ENCODE data around the gene SRGAP1. TPM values are rescaled to one million over a fixed set of nuclear protein-coding genes. Genes with fewer than 3 reads are reported as not detected.

The SRGAP1 gene
- total and polyA plus RNA-seq, 2 experiments from 2014 or later, result 9.2 to 10.8 TPM

DNA sequence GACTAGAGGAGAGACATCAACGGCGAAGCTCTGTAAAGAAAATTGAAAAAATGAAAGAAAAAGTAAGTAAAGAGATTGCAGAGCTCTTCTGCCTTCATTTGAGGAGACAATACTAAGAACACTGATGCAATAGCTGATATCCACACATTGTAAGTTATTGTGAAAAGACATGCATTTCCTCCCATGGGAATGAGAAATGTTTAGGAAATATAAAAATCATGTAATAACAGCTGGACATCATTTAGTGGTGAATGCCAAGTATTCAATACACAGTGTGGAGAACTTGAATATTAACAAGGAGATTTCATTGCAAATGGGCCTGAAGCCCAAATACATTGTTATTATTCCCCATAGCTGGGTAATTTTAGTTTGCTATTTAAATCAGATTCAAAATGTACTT is 198.4 kb downstream of the SRGAP1 start:
- no peak for DNase-seq (ENCODE audit: low spot score)
- Histone ChIP-seq H2AFZ (no peak overlapping the region), H3K36me3 (replicated peaks; ENCODE audit: insufficient read depth, low read depth) (no peaks in the 10 kb centered on the region), H3K9me3 (ENCODE audit: low read depth) (no peaks in the 10 kb centered on the region), H3K27ac (no peak overlapping the region), H3K4me1 (ENCODE audit: insufficient read depth) (peaks cover 17% of the 10 kb centered on the region), H3K27me3 (no peaks in the 10 kb centered on the region), H3K4me2 (peak overlapping the region; percentile 32), H3K79me2 (no peaks in the 10 kb centered on the region), H3K9me2 (replicated peaks; ENCODE audit: insufficient read depth) (no peaks in the 10 kb centered on the region), H3K4me3 (no peak overlapping the region), H4K20me1 (ENCODE audit: insufficient read depth, poor library complexity, severe bottlenecking) (no peaks in the 10 kb centered on the region)
- 85% methylated on average over 2 of the region's 2 CpGs for WGBS (ENCODE audit: low lambda C conversion rate, missing lambda C conversion rate)
- no peak for TF ChIP-seq EZH2 (IDR thresholded peaks at IDR 0.05; ENCODE audit: borderline replicate concordance)
- TF ChIP-seq CTCF (IDR thresholded peaks at IDR 0.05; ENCODE audit: poor library complexity), result no peak
- TF ChIP-seq EZH2phosphoT487 (IDR thresholded peaks at IDR 0.05; ENCODE audit: low read depth, severe bottlenecking, unreplicated experiment), result no peak

DNA sequence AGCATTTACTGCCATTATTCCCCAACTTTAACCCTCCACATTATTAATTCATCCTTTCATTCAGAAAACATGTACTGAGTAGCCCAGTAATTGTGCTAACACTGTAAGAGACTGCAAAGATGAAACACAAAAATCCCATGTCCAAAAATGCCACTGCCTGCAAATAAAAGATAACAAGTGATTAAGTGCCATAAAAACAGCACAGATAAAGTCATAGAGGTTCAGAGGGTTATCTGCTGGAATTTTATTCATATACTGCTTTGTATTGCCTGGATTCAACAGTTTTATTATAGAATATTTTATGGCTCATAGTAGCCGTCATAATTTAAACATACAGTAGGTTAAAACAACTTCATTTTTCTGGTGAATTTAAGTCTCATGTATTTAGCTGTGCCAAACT is 199.7 kb downstream of the SRGAP1 start:
- H2AFZ ChIP-seq, result no peak overlapping the region
- no peaks in the 10 kb centered on the region for H4K20me1 ChIP-seq (ENCODE audit: insufficient read depth, poor library complexity, severe bottlenecking)
- no peak for DNase-seq (ENCODE audit: low spot score)
- no peaks in the 10 kb centered on the region for H3K79me2 ChIP-seq
- no peak for TF ChIP-seq CTCF (IDR thresholded peaks at IDR 0.05; ENCODE audit: poor library complexity)
- TF ChIP-seq EZH2phosphoT487 (IDR thresholded peaks at IDR 0.05; ENCODE audit: low read depth, severe bottlenecking, unreplicated experiment), result no peak
- TF ChIP-seq EZH2 (IDR thresholded peaks at IDR 0.05; ENCODE audit: borderline replicate concordance), result no peak
- H3K4me3 ChIP-seq, result no peak overlapping the region
- H3K4me1 ChIP-seq (ENCODE audit: insufficient read depth), result peaks cover 13% of the 10 kb centered on the region
- no peak overlapping the region for H3K27ac ChIP-seq
- H3K9me2 ChIP-seq (replicated peaks; ENCODE audit: insufficient read depth), result no peaks in the 10 kb centered on the region
- no peaks in the 10 kb centered on the region for H3K36me3 ChIP-seq (replicated peaks; ENCODE audit: insufficient read depth, low read depth)
- WGBS (ENCODE audit: low lambda C conversion rate, missing lambda C conversion rate), result 63% methylated on average over 1 of the region's 1 CpG
- H3K9me3 ChIP-seq (ENCODE audit: low read depth), result no peaks in the 10 kb centered on the region
- H3K4me2 ChIP-seq, result no peak overlapping the region
- no peaks in the 10 kb centered on the region for H3K27me3 ChIP-seq

- Histone ChIP-seq H3K27ac (no peak overlapping the region), H2AFZ (no peak overlapping the region), H3K4me3 (no peak overlapping the region), H3K4me1 (ENCODE audit: insufficient read depth) (no peaks in the 10 kb centered on the region), H3K9me3 (ENCODE audit: low read depth) (no peaks in the 10 kb centered on the region), H3K9me2 (replicated peaks; ENCODE audit: insufficient read depth) (no peaks in the 10 kb centered on the region), H3K79me2 (no peaks in the 10 kb centered on the region), H4K20me1 (ENCODE audit: insufficient read depth, poor library complexity, severe bottlenecking) (no peaks in the 10 kb centered on the region), H3K36me3 (replicated peaks; ENCODE audit: insufficient read depth, low read depth) (no peaks in the 10 kb centered on the region), H3K4me2 (no peak overlapping the region), H3K27me3 (no peaks in the 10 kb centered on the region)
- DNase-seq (ENCODE audit: low spot score), result no peak
- TF ChIP-seq CTCF (IDR thresholded peaks at IDR 0.05; ENCODE audit: poor library complexity) (no peak), EZH2phosphoT487 (IDR thresholded peaks at IDR 0.05; ENCODE audit: low read depth, severe bottlenecking, unreplicated experiment) (no peak), EZH2 (IDR thresholded peaks at IDR 0.05; ENCODE audit: borderline replicate concordance) (no peak)
- WGBS (ENCODE audit: low lambda C conversion rate, missing lambda C conversion rate), result 70% methylated on average over 2 of the region's 2 CpGs
Observed at GRCh38 chr12:64051057-64051456, 206.6 kb downstream of the SRGAP1 start.

GRCh38 chr12:64053117-64053516 is 208.6 kb downstream of the SRGAP1 start:
- WGBS (ENCODE audit: low lambda C conversion rate, missing lambda C conversion rate), result 82% methylated on average over 3 of the region's 3 CpGs
- Histone ChIP-seq H3K36me3 (replicated peaks; ENCODE audit: insufficient read depth, low read depth) (no peaks in the 10 kb centered on the region), H4K20me1 (ENCODE audit: insufficient read depth, poor library complexity, severe bottlenecking) (no peaks in the 10 kb centered on the region), H3K27me3 (no peaks in the 10 kb centered on the region), H3K4me2 (no peak overlapping the region), H2AFZ (no peak overlapping the region), H3K27ac (no peak overlapping the region), H3K79me2 (no peaks in the 10 kb centered on the region), H3K9me3 (ENCODE audit: low read depth) (no peaks in the 10 kb centered on the region), H3K4me3 (no peak overlapping the region), H3K4me1 (ENCODE audit: insufficient read depth) (no peaks in the 10 kb centered on the region), H3K9me2 (replicated peaks; ENCODE audit: insufficient read depth) (no peaks in the 10 kb centered on the region)
- no peak for TF ChIP-seq EZH2 (IDR thresholded peaks at IDR 0.05; ENCODE audit: borderline replicate concordance)
- TF ChIP-seq EZH2phosphoT487 (IDR thresholded peaks at IDR 0.05; ENCODE audit: low read depth, severe bottlenecking, unreplicated experiment), result no peak
- TF ChIP-seq CTCF (IDR thresholded peaks at IDR 0.05; ENCODE audit: poor library complexity), result no peak
- DNase-seq (ENCODE audit: low spot score), result no peak
